K562 (cell line): ENCODE data around the gene PGS1.

Source experiments
- EP300 ChIP-seq: IDR thresholded peaks from 2 replicates; pipeline ENCODE4 v1.6.1; 2012; ENCODE audit warnings: low read length, improper control_type of control experiment
- JUNB ChIP-seq: fragments of 450-650 bp; formaldehyde crosslinking; conservative IDR thresholded peaks from 2 replicates; pipeline ENCODE4 v1.4.0; 2020; ENCODE audit warnings: mild to moderate bottlenecking
- MAFK ChIP-seq: IDR thresholded peaks from 2 replicates; pipeline ENCODE4 v1.6.1; 2011; ENCODE audit warnings: low read length, improper control_type of control experiment
- PHB ChIP-seq: fragments of 250-450 bp; sonication (Bioruptor Pico); IDR thresholded peaks from 2 replicates; pipeline ENCODE4 v1.5.0; 2021
- POLR3A ChIP-seq: IDR thresholded peaks from 2 replicates; pipeline ENCODE4 v1.6.1; 2011; ENCODE audit warnings: borderline replicate concordance, mild to moderate bottlenecking, moderate library complexity; ENCODE audit not compliant: insufficient read length, insufficient read depth; ENCODE audit errors: extremely low read depth
- SMAD3 ChIP-seq: fragments of 450-650 bp; formaldehyde crosslinking; conservative IDR thresholded peaks from 2 replicates; pipeline ENCODE4 v1.4.0; 2020; ENCODE audit warnings: mild to moderate bottlenecking
- TCF3 ChIP-seq: sonication (generic); formaldehyde crosslinking; IDR thresholded peaks from 2 replicates; pipeline ENCODE4 v1.4.0; 2020; ENCODE audit warnings: mild to moderate bottlenecking, missing genetic modification reagents
- ZBTB33 ChIP-seq: sonication (generic); formaldehyde crosslinking; IDR thresholded peaks from 2 replicates; pipeline ENCODE4 v1.8.1; 2023; ENCODE audit warnings: mild to moderate bottlenecking, missing genetic modification reagents

GRCh38 chr17:78422872-78423588 lies 44.6 kb downstream of the PGS1 start:
- TF ChIP-seq MAFK = no peak
- no peak for TF ChIP-seq SMAD3 (CRISPR knock-in tag)
- TF ChIP-seq POLR3A = no peak
- TF ChIP-seq JUNB (CRISPR knock-in tag) = no peak
- no peak for TF ChIP-seq PHB (CRISPR knock-in tag)
- TF ChIP-seq ZBTB33 (CRISPR knock-in tag) = no peak
- TF ChIP-seq TCF3 (CRISPR knock-in tag) = no peak
- TF ChIP-seq EP300 = no peak
